Activated CD8-positive, alpha-beta T cell treated with anti-CD3 and anti-CD28 coated beads for 36 hours (primary cell): ENCODE data around the gene IL21. TPM values are rescaled to one million over a fixed set of nuclear protein-coding genes. Genes with fewer than 3 reads are reported as not detected.

Source experiments
- ATAC-seq: fragments of 200-7000 bp; cut with Tn5 transposase; one replicate; pipeline ENCODE4 v1.10.0; 2021; ENCODE audit warnings: mild to moderate bottlenecking, moderate library complexity
- CTCF ChIA-PET: fragments of 350-600 bp; sonication (Branson Sonifier 250); formaldehyde crosslinking; loops from one replicate; lab custom pipeline; 2021; ENCODE audit warnings: antibody characterized with exemption; lab: Charles Lee
- POLR2A ChIA-PET: fragments of 350-600 bp; sonication (Branson Sonifier 250); formaldehyde crosslinking; loops from one replicate; lab custom pipeline; 2021; ENCODE audit warnings: antibody characterized with exemption; lab: Charles Lee
- DNase-seq: peaks from one replicate; pipeline ENCODE4 v3.0.0-alpha.2; 2020
- H3K27ac Mint-ChIP-seq: one replicate; pipeline ENCODE4 v1.8.0; 2021; ENCODE audit warnings: mild to moderate bottlenecking, mixed read lengths
- H3K27me3 Mint-ChIP-seq: one replicate; pipeline ENCODE4 v1.8.0; 2021; ENCODE audit warnings: mixed read lengths
- H3K36me3 Mint-ChIP-seq: one replicate; pipeline ENCODE4 v1.8.0; 2021; ENCODE audit warnings: low read depth, mixed read lengths
- H3K4me1 Mint-ChIP-seq: one replicate; pipeline ENCODE4 v1.8.0; 2021; ENCODE audit warnings: low read depth, mixed read lengths
- H3K4me3 Mint-ChIP-seq: one replicate; pipeline ENCODE4 v1.8.0; 2021; ENCODE audit warnings: mild to moderate bottlenecking, moderate library complexity, mixed read lengths
- H3K9me3 Mint-ChIP-seq: one replicate; pipeline ENCODE4 v1.8.0; 2021; ENCODE audit warnings: mixed read lengths
- CTCF ChIP-seq: fragments of 200-600 bp; IDR thresholded peaks from one replicate; pipeline ENCODE4 v1.8.0; 2022; ENCODE audit warnings: antibody characterized with exemption, mild to moderate bottlenecking
- intact Hi-C: fragments of 100-400 bp; cut with micrococcal nuclease; formaldehyde crosslinking; loops from one replicate; pipeline ENCODE4 v1.10.0; 2022
- total RNA-seq, 2 experiments: library from RNA; stranded (reverse); gene quantifications; one replicate each; pipeline ENCODE4 v1.2.3, GENCODE V29; 2021

The IL21 gene
- total RNA-seq, 2 experiments from 2014 or later, result 0.09 to 0.52 TPM

GRCh38 chr4:122624205-122624604 lies 3.3 kb upstream of the IL21 start:
- Mint-ChIP-seq H3K9me3 (no peaks in the 10 kb centered on the region), H3K27me3 (peaks cover 5% of the 10 kb centered on the region), H3K27ac (no peak overlapping the region), H3K4me3 (no peak overlapping the region), H3K4me1 (peaks cover 7% of the 10 kb centered on the region), H3K36me3 (no peaks in the 10 kb centered on the region)
- ATAC-seq (no peak), DNase-seq (no peak)
- ChIA-PET CTCF (no interaction called here), POLR2A (no interaction called here)
- intact Hi-C loops, result no loop called here
- no peak for TF ChIP-seq CTCF

GRCh38 chr4:122623637-122624166 lies 2.8 kb upstream of the IL21 start:
- no peaks in the 10 kb centered on the region for H3K36me3 Mint-ChIP-seq
- no peak for DNase-seq
- H3K9me3 Mint-ChIP-seq, result no peaks in the 10 kb centered on the region
- no peak for ATAC-seq
- no peak overlapping the region for H3K27ac Mint-ChIP-seq
- peaks cover 5% of the 10 kb centered on the region for H3K27me3 Mint-ChIP-seq
- intact Hi-C loops, result no loop called here
- ChIA-PET CTCF (no interaction called here), POLR2A (no interaction called here)
- peaks cover 9% of the 10 kb centered on the region for H3K4me1 Mint-ChIP-seq
- TF ChIP-seq CTCF, result no peak
- H3K4me3 Mint-ChIP-seq, result no peak overlapping the region

- no peaks in the 10 kb centered on the region for H3K36me3 Mint-ChIP-seq
Measured at GRCh38 chr4:122622400-122622799, 1.5 kb upstream of the IL21 start.

GRCh38 chr4:122619611-122620010 lies 1.3 kb downstream of the IL21 start:
- no peaks in the 10 kb centered on the region for H3K9me3 Mint-ChIP-seq
- no peak overlapping the region for H3K27ac Mint-ChIP-seq
- ATAC-seq (no peak), DNase-seq (no peak)
- H3K36me3 Mint-ChIP-seq, result no peaks in the 10 kb centered on the region
- CTCF ChIA-PET, result interaction anchor here (1.0 to 2.0 kb wide), 4 partner anchors 12 to 43 kb away, joined by 3 to 8 read pairs (median 3); no protein-coding TSS in a partner anchor
- H3K4me1 Mint-ChIP-seq, result peaks cover 20% of the 10 kb centered on the region
- TF ChIP-seq CTCF, result no peak
- peaks cover 2% of the 10 kb centered on the region for H3K27me3 Mint-ChIP-seq
- POLR2A ChIA-PET, result interaction anchor here (0.6 kb wide), 1 partner anchor 672 kb away, joined by 3 read pairs; no protein-coding TSS in a partner anchor
- intact Hi-C loops, result no loop called here
- peak overlapping the region; percentile 39 for H3K4me3 Mint-ChIP-seq

More at GRCh38 chr4:122622400-122622799, 1.5 kb upstream of the IL21 start:
- DNase-seq (no peak), ATAC-seq (no peak)
- intact Hi-C loops, result no loop called here
- POLR2A ChIA-PET, result no interaction called here
- Mint-ChIP-seq H3K27ac (no peak overlapping the region), H3K4me3 (no peak overlapping the region), H3K27me3 (peaks cover 4% of the 10 kb centered on the region), H3K4me1 (peaks cover 12% of the 10 kb centered on the region), H3K9me3 (no peaks in the 10 kb centered on the region)
- CTCF ChIA-PET, result no interaction called here
- TF ChIP-seq CTCF, result no peak
